ENCODE data around the gene COL15A1. TPM values are rescaled to one million over a fixed set of nuclear protein-coding genes. Genes with fewer than 3 reads are reported as not detected.

The COL15A1 gene
- total and polyA plus RNA-seq, 4 experiments from 2014 or later, result not detected

- CTCF ChIA-PET (ENCODE audit: partially characterized antibody), result no interaction called here
These were observed 10.5 kb upstream of the COL15A1 start for GRCh38 chr9:98933185-98933584.

GRCh38 chr9:98933890-98934289, 9.8 kb upstream of the COL15A1 start:
- CTCF ChIA-PET (ENCODE audit: partially characterized antibody), result no interaction called here
- H3K9me3 ChIP-seq (ENCODE audit: control insufficient read depth in 1 of 2, low read length in 2 of 2), result no peaks in the 10 kb centered on the region
- no peaks in the 10 kb centered on the region for H3K4me1 Mint-ChIP-seq
- H3K27ac ChIP-seq (ENCODE audit: low read depth, low read length), result no peak overlapping the region
- no peaks in the 10 kb centered on the region for H3K9me3 Mint-ChIP-seq
- DNase-seq, result no peak
- no peaks in the 10 kb centered on the region for H3K36me3 ChIP-seq (ENCODE audit: insufficient read depth, low read length)
- no peak overlapping the region for H3K4me3 Mint-ChIP-seq
- no peak overlapping the region for H3K4me3 ChIP-seq (ENCODE audit: low read length in 2 of 2)
- H3K36me3 Mint-ChIP-seq, result no peaks in the 10 kb centered on the region
- no peaks in the 10 kb centered on the region for H3K4me1 ChIP-seq (ENCODE audit: insufficient read depth, low read length)
- H3K27ac Mint-ChIP-seq, result no peak overlapping the region
- H3K27me3 ChIP-seq (ENCODE audit: insufficient read depth, low read length), result no peaks in the 10 kb centered on the region
- peaks cover 10 to 40% of the 10 kb centered on the region in 2 donors for H3K27me3 Mint-ChIP-seq
- POLR2A ChIA-PET (ENCODE audit: partially characterized antibody), result no interaction called here
- intact Hi-C loops (cut with micrococcal nuclease), result no loop called here

More at GRCh38 chr9:98933185-98933584, 10.5 kb upstream of the COL15A1 start:
- no peaks in the 10 kb centered on the region for H3K27me3 ChIP-seq (ENCODE audit: insufficient read depth, low read length)
- no peak overlapping the region for H3K4me3 Mint-ChIP-seq
- H3K4me3 ChIP-seq (ENCODE audit: low read length in 2 of 2), result no peak overlapping the region
- H3K9me3 ChIP-seq (ENCODE audit: control insufficient read depth in 1 of 2, low read length in 2 of 2), result no peaks in the 10 kb centered on the region
- no peak overlapping the region for H3K27ac ChIP-seq (ENCODE audit: low read depth, low read length)
- H3K36me3 ChIP-seq (ENCODE audit: insufficient read depth, low read length), result no peaks in the 10 kb centered on the region
- peaks cover 10 to 37% of the 10 kb centered on the region in 2 donors for H3K27me3 Mint-ChIP-seq
- H3K4me1 ChIP-seq (ENCODE audit: insufficient read depth, low read length), result no peaks in the 10 kb centered on the region
- intact Hi-C loops (cut with micrococcal nuclease), result no loop called here
- no peaks in the 10 kb centered on the region for H3K4me1 Mint-ChIP-seq
- no peaks in the 10 kb centered on the region for H3K36me3 Mint-ChIP-seq
- no peak for DNase-seq
- no peaks in the 10 kb centered on the region for H3K9me3 Mint-ChIP-seq
- POLR2A ChIA-PET (ENCODE audit: partially characterized antibody), result no interaction called here
- H3K27ac Mint-ChIP-seq, result no peak overlapping the region

GRCh38 chr9:98935071-98935505, 8.6 kb upstream of the COL15A1 start:
- no peaks in the 10 kb centered on the region for H3K9me3 Mint-ChIP-seq
- intact Hi-C loops (cut with micrococcal nuclease), result no loop called here
- no peak overlapping the region for H3K4me3 ChIP-seq (ENCODE audit: low read length in 2 of 2)
- no peaks in the 10 kb centered on the region for H3K4me1 ChIP-seq (ENCODE audit: insufficient read depth, low read length)
- no peaks in the 10 kb centered on the region for H3K36me3 ChIP-seq (ENCODE audit: insufficient read depth, low read length)
- DNase-seq, result no peak
- ChIA-PET CTCF (ENCODE audit: partially characterized antibody) (no interaction called here), POLR2A (ENCODE audit: partially characterized antibody) (no interaction called here)
- no peaks in the 10 kb centered on the region for H3K27me3 ChIP-seq (ENCODE audit: insufficient read depth, low read length)
- H3K36me3 Mint-ChIP-seq, result no peaks in the 10 kb centered on the region
- H3K9me3 ChIP-seq (ENCODE audit: control insufficient read depth in 1 of 2, low read length in 2 of 2), result no peaks in the 10 kb centered on the region
- no peak overlapping the region for H3K4me3 Mint-ChIP-seq
- no peaks in the 10 kb centered on the region for H3K4me1 Mint-ChIP-seq
- H3K27ac Mint-ChIP-seq, result no peak overlapping the region
- H3K27me3 Mint-ChIP-seq, result peaks cover 12 to 41% of the 10 kb centered on the region in 2 donors
- H3K27ac ChIP-seq (ENCODE audit: low read depth, low read length), result no peak overlapping the region

- Mint-ChIP-seq H3K4me1 (peaks cover 0 to 18% (median 9%) of the 10 kb centered on the region in 4 donors), H3K27me3 (peaks cover 41 to 64% of the 10 kb centered on the region in 2 donors), H3K27ac (no peak overlapping the region), H3K4me3 (no peak overlapping the region), H3K36me3 (no peaks in the 10 kb centered on the region), H3K9me3 (no peaks in the 10 kb centered on the region)
- Histone ChIP-seq H3K4me1 (ENCODE audit: insufficient read depth, low read length) (no peaks in the 10 kb centered on the region), H3K9me3 (ENCODE audit: control insufficient read depth in 1 of 2, low read length in 2 of 2) (no peaks in the 10 kb centered on the region), H3K27ac (ENCODE audit: low read depth, low read length) (no peak overlapping the region), H3K27me3 (ENCODE audit: insufficient read depth, low read length) (peaks cover 6% of the 10 kb centered on the region), H3K36me3 (ENCODE audit: insufficient read depth, low read length) (no peaks in the 10 kb centered on the region), H3K4me3 (ENCODE audit: low read length in 2 of 2) (no peak overlapping the region)
- ChIA-PET POLR2A (ENCODE audit: partially characterized antibody) (no interaction called here), CTCF (ENCODE audit: partially characterized antibody) (no interaction called here)
- DNase-seq, result no peak
- intact Hi-C loops (cut with micrococcal nuclease), result no loop called here
These were observed 3.4 kb upstream of the COL15A1 start for GRCh38 chr9:98940276-98940675.

GRCh38 chr9:98941946-98942523, 1.7 kb upstream of the COL15A1 start:
- no peaks in the 10 kb centered on the region for H3K9me3 ChIP-seq (ENCODE audit: control insufficient read depth in 1 of 2, low read length in 2 of 2)
- Mint-ChIP-seq H3K4me3 (peak overlapping the region in 1 of 8 donors; percentile 24), H3K27ac (no peak overlapping the region), H3K4me1 (peaks cover 0 to 18% (median 9%) of the 10 kb centered on the region in 4 donors), H3K27me3 (peaks cover 40 to 66% of the 10 kb centered on the region in 2 donors), H3K36me3 (no peaks in the 10 kb centered on the region), H3K9me3 (no peaks in the 10 kb centered on the region)
- no peak overlapping the region for H3K4me3 ChIP-seq (ENCODE audit: low read length in 2 of 2)
- ChIA-PET CTCF (ENCODE audit: partially characterized antibody) (no interaction called here), POLR2A (ENCODE audit: partially characterized antibody) (no interaction called here)
- peaks cover 14% of the 10 kb centered on the region for H3K27me3 ChIP-seq (ENCODE audit: insufficient read depth, low read length)
- H3K36me3 ChIP-seq (ENCODE audit: insufficient read depth, low read length), result no peaks in the 10 kb centered on the region
- H3K4me1 ChIP-seq (ENCODE audit: insufficient read depth, low read length), result no peaks in the 10 kb centered on the region
- DNase-seq, result no peak
- intact Hi-C loops (cut with micrococcal nuclease), result no loop called here
- H3K27ac ChIP-seq (ENCODE audit: low read depth, low read length), result no peak overlapping the region

GRCh38 chr9:98942906-98943681, 613 bp upstream of the COL15A1 start:
- Mint-ChIP-seq H3K9me3 (no peaks in the 10 kb centered on the region), H3K4me3 (peak overlapping the region in 3 of 8 donors; percentile 15 to 69 (median 47)), H3K36me3 (no peaks in the 10 kb centered on the region), H3K4me1 (peaks cover 0 to 18% (median 9%) of the 10 kb centered on the region in 4 donors), H3K27ac (no peak overlapping the region), H3K27me3 (peaks cover 38 to 61% of the 10 kb centered on the region in 2 donors)
- CTCF ChIA-PET (ENCODE audit: partially characterized antibody), result no interaction called here
- DNase-seq, result no peak
- Histone ChIP-seq H3K36me3 (ENCODE audit: insufficient read depth, low read length) (no peaks in the 10 kb centered on the region), H3K9me3 (ENCODE audit: control insufficient read depth in 1 of 2, low read length in 2 of 2) (no peaks in the 10 kb centered on the region), H3K4me1 (ENCODE audit: insufficient read depth, low read length) (no peaks in the 10 kb centered on the region), H3K4me3 (ENCODE audit: low read length in 2 of 2) (no peak overlapping the region), H3K27me3 (ENCODE audit: insufficient read depth, low read length) (peaks cover 14% of the 10 kb centered on the region), H3K27ac (ENCODE audit: low read depth, low read length) (no peak overlapping the region)
- POLR2A ChIA-PET (ENCODE audit: partially characterized antibody), result no interaction called here
- intact Hi-C loops (cut with micrococcal nuclease), result no loop called here

- H3K4me1 ChIP-seq (ENCODE audit: insufficient read depth, low read length), result no peaks in the 10 kb centered on the region
- H3K27ac ChIP-seq (ENCODE audit: low read depth, low read length), result no peak overlapping the region
- intact Hi-C loops (cut with micrococcal nuclease), result no loop called here
- H3K9me3 Mint-ChIP-seq, result no peaks in the 10 kb centered on the region
- peaks cover 40 to 54% of the 10 kb centered on the region in 2 donors for H3K27me3 Mint-ChIP-seq
- H3K4me3 Mint-ChIP-seq, result peak overlapping the region in 3 of 8 donors; percentile 17 to 55 (median 46)
- H3K36me3 ChIP-seq (ENCODE audit: insufficient read depth, low read length), result no peaks in the 10 kb centered on the region
- DNase-seq, result no peak
- H3K36me3 Mint-ChIP-seq, result no peaks in the 10 kb centered on the region
- peaks cover 14% of the 10 kb centered on the region for H3K27me3 ChIP-seq (ENCODE audit: insufficient read depth, low read length)
- H3K4me3 ChIP-seq (ENCODE audit: low read length in 2 of 2), result no peak overlapping the region
- ChIA-PET POLR2A (ENCODE audit: partially characterized antibody) (no interaction called here), CTCF (ENCODE audit: partially characterized antibody) (no interaction called here)
- H3K4me1 Mint-ChIP-seq, result peaks cover 0 to 18% (median 9%) of the 10 kb centered on the region in 4 donors
- no peaks in the 10 kb centered on the region for H3K9me3 ChIP-seq (ENCODE audit: control insufficient read depth in 1 of 2, low read length in 2 of 2)
- no peak overlapping the region for H3K27ac Mint-ChIP-seq
These were observed 488 bp downstream of the COL15A1 start for GRCh38 chr9:98944057-98944733.

Measured in CD4-positive, alpha-beta memory T cell (primary cell).